Measurements from ENCODE around the gene TENM4.

Gene TENM4

DNA sequence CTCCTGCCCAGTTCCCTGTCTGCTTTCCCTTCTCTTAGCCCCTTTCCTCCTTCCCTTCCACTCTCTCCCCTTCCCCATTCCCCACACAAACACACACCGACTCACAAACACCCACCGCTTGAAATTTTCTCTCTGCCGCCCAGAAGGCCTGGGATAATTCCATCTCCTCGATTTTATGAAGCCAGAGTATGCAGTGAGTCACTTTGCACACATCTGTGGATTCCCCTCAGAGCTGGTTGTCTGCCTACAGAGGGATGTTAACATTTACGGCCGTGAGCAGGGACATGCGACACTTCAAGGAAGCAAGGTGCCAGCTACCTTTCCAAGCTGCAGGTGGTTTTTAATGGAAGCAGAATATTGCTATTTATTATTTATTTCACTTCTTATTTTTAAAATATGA, 332.0 kb downstream of the TENM4 start:
- no peak for DNase-seq

DNA sequence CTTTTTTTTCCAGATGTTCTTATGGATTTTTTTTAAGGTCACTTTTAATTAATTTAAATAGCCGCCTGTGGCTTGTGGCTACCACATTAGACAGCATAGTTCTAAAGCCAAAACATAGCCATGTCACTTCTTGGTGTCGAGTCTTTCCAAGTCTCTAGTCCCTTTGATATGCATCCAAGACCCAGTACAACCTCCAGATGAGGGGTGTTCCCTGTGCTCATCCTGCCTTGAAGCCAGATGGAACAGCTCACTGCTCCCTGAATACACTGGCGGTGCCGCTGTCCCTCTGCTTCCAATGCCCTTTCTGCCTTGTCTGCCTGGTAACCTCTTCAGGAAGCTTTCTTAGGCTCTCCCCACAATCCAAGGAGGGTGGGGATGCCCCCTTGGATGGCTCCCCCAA, 338.0 kb downstream of the TENM4 start:
- DNase-seq: no peak

DNA sequence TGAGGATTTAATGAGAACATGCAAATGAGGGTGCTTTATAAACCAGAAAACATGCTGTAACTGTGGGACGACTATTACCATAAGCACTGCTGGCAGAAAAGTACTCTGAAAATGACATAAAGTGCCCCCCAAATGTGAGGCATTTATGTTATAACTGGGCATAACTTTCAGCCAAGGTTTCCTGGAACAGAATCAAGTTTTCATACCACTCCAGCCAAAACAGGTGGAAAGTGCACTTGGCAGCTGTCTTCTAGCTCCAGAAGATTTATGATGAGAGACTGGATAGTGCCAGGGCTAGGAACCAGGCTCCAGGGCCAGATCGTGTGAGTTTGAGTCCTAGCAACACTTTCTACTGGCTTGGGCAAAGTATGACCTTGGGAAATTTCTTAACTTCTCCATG, 339.2 kb downstream of the TENM4 start:
- no peak for DNase-seq

DNA sequence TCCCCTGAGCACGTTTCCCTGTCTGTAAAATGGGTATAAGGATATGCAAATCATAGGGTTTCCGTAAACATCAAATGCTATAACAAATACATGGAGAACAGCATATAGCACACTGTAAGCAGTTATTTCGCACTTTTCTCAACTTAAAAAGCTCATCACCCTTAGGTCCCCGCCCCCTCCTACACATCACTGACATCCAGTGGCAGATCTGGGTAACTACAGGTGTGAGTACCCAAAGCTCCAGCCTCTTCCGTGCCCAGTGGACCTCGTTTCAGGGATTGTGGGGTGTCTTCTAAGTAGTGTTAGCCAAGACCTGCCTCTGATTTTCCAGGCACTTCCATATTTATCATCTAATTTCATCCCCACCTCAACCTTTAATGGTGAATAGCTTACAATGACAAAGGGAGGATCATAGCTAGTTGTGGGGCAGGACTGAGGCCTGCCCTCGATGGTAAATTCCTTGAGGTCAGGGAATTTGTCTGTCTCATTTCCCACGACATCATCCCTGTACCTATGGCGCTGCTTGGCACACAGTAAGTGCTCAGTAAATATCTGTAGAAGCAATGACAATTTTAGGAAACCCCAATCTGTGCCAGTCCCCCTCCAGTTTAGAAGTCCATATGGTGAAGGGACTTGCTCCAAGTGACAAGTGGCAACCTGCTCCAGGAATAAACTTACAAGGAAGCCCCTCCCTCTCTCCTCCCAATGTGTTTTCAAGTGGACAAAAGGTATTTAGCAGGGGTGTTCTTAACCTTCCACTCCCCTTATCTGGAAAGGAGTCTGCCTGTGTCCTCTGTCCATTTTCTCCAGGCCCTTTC, 340.5 kb downstream of the TENM4 start:
- no peak for DNase-seq

DNA sequence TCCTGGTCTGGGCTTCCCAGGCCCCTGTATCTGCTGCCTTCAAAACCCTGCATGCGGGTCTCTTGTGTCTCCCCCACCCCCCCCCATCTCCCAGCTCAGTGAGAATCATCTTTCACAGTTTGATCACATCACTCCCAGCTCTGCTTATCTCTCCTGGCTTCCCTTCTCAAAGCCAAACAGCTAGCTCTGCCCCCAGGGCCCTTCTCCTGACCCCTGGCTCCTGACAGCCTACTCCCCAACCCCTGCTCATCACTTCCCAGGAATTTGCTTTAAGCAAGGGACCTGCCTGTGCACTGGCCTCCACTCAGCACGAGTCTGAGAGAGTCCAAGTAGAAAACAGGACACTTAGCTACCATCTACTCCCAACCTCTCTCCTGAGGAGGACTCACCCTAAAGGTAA, 342.7 kb downstream of the TENM4 start:
- DNase-seq: no peak

DNA sequence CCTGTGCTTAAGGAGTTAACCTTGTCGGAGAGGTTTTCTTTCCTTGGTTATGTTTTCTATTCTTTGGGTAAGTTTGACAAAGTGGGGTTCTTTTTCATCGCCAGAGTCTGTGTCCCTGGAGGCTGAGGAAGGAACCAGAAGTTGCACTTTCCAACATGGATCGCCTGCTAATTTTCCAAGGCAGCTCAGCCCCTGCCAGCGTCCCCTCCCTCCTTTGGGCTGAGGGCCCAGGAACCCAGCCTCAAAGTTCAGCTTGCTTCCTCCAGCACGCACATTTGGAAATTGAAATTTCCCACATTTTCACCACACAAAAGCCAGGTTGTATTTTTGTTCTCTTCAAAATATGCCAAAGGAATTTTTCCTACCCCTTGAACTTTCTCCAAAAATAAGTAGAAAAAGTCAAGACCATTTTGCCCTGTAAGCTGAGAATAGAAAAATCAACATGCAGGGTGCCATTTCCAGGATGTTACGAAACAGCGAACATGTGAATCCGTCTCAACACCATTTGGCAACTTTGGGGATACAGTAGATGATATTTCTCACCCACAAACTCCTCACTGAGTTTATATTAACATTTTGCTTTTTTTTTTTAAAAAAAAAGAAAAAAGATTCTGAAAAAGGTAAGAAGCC, 343.5 kb downstream of the TENM4 start:
- no peak for DNase-seq

DNA sequence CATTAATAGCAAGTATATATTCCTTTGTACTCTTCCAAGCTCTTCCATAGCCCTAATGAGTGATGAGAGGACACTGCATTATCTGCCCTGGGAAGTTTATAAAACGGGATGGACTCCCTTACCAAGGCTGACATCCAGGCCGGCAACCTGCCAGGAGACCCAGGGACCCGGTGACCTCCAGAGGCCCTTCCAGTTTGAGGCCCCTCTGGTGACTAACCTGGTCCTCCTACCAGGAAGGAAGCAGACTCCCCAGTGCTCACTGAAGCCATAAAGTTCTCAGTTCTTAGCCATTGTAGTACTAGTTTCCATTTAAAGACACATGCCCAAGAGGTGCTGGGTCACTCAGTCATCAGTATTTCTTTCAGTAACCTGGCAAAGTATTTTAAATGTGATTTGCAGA, 345.4 kb downstream of the TENM4 start:
- DNase-seq: no peak

DNA sequence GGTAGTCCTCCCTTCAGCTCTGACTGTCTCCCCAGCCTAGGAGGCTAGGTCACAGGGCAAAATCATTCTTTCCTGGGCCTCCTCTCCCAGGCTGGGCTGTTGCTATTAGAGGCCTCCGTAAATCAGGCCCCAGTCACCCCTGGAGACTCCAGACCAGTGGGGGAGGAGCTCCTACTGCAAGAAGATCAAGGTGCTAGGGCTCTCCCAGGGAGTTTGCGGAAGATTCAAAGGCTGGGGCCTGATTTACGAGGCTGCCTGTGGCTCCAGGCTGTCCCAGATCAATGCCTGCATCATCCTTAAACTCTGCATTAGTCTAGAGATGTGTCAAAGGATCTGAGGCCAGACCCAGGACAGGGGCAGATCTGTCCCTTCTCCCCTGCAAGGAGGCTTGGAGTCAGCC, 346.2 kb downstream of the TENM4 start:
- no peak for DNase-seq

DNA sequence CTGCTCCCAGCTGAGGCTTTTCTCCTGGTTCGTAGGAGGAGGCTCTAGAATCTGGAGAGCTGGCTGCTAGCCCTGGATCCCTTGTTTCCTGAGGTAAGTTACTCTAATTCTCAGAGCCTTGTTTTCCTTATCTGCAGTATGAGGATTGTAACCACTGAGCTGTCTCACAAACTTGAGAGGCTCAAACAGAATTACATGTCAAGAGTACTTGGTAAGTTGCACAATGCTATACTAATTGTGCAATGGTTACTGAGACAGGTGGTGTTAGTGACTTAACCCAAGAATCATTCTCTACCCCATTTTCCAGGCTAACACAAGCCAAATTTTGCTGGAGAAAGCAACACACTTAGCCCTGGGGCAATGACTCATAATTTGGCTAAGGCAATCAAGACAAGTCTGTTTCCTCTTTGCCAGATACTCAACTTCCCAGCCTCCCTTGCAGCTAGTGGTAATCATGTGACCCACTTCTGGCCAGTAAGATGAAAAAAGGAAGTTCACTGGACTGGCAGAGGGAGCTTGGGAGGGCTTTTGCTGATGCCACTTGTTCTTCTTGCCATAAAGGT, 348.0 kb downstream of the TENM4 start:
- DNase-seq: no peak

DNA sequence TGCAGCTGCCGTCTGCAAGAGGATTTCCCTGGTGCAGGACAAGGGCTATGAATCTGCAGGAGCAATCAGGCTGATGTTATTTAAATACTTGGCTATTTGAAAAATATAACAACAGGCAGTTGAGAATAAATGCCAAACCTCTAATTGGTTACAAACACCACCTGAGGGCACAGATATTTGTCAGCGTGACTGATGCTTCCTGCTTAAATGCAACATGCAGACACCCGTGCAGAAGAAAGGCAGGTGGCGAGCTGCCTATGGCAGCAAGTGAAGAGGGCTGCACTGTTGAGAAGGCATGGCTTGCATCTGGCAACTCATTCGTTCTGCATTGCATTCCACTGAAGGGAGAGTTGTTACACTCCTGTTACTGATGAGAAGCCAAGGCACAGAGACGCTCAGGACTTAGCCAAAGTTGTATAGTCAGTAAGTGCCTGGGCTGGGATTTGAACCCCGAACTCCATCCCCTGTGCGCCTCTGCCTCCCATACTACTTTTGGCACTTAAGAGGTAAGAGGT, 350.6 kb downstream of the TENM4 start:
- no peak for DNase-seq

DNA sequence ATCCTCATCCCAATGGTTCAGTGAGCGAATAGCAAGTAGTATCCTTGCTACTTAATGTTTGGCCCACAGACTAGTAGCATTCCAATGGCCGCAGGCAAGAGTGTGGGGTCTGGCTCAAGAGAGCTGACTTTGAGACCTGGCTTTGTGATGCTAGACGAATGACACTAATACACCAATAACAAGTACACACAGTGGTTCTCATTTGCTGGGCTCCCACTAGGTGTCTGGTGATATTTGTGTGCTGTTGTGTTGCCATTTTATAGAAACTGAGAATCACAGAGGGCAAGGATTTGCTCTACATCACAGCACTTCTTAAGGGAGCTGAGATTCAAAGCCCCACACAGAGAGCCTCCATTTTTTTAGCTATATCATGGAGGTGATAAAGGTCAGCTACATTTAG, 351.2 kb downstream of the TENM4 start:
- DNase-seq: no peak

DNA sequence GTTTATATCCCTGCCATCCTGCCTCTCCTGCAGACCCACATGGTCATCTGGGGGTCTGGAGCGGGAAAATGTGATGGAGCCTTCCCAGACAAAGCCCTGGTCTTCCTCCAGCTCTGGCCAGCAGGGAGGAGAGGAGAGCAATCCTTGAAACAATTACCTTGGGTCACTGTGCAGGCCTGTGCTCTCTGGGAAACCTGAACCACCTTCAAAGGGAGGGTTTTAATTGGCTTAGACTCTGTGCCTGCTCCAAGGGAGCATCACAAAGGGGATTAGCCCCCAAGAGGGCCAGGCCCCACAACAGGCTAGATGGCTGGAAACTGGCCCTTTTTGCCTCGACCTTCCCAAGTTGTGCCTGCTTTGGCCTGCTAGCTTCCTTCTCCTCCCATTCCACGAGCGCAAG, 351.9 kb downstream of the TENM4 start:
- DNase-seq: no peak

DNA sequence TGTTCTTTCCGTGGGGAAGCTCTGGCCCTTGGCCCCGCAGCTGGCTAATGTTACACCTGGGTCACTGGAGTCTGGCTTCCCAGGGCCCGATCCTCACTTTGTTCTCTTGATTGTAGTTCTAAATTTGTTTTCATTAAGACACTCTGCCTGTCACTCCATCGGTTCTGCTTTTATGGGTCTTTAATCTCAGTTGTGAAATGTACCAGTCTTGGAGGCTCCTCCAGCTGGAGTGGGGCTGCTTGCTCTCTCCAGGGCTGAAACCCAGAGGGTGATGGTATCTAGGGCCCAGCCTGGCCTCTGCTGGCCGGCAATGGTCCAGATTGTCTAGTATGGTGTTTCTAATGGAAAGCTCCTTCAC, 352.9 kb downstream of the TENM4 start:
- no peak for DNase-seq

DNA sequence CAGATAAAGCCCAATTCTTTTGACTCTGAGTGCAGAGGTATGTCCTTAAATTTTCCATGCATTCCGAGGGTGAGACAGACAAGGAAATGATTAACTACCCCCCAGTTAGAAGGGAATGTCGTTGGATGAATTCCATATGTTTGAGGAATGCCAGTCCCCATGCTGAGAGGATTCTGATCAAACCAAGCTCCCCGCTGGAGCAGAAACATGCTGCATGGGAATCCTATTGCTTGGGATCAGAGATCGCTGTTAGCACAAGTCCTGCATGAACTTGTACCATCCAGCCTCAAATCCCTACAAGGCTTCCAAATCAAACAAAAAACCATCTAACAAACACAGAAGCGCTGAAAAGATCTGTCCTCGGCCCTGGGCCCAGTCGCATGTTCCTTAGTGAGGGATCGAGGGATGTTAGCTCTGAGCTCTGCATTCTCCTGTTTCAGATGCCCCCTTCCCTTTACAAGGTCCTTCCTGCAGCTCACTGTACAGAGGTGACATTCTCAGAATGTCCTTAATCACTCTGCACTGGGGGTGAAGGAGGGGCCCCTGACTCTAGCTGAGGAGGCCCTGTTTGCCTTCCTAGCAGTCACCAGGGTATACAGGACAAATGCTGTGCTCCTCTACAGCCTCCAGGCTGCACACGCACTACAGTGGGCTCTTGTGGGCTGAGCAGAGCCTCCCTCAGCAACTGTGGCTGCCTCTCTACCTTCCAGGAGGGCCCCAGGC, 353.4 kb downstream of the TENM4 start:
- DNase-seq: no peak

DNA sequence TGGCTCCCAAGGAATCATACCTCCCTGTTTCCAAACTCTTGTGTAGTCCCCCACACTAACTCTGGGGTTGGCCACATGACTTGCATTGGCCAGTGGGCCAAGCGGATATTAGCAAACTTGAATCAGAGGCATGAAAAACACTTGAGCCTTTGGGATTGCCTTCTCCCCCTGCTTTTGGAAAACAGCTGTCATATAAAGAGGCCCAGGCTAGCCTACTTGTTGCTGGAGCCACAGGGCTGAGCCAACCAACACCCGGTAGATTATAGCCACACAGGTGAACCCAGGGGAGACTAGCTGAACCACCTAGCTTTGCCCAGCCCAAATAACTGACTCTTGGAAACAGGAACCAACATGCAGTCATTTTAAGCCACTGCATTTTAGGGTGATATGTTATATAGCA, 354.8 kb downstream of the TENM4 start:
- DNase-seq: no peak

DNA sequence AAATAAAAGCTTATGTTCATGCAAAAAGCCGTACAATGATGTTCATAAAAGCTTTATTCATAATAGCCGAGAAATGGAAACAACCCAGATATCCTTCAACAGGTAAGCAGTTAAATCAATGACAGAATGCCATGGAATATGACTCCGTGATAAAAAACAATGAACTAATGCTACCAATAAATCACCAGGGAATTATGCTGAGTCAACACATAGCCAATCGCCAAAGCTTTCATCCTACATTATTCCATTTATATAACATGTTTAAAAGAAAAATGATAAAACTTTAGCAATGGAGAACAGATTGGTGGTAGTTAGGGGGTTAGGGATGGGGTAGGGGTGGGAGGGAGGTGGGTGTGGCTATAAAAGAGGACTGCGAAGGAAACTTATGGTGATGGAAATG, 356.4 kb downstream of the TENM4 start:
- no peak for DNase-seq

DNA sequence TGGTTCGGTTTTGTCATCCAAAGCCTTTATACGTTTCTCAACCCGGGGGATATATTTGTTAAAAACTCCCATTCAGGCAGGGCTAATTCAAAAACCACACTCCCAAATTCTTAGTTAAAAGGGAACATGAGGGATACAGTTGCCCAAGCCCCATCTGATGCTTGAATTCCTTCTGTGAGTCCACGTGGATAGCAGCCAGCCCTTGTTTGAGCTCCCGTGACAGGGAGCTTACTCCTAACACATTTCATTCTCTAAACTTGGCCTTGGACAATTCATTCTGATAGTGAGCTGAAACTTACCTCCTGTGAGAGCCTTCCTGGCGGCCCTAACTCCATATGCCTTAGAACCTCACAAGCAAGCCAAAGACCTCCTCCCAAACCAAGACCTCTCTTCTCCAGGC, 357.5 kb downstream of the TENM4 start:
- no peak for DNase-seq

DNA sequence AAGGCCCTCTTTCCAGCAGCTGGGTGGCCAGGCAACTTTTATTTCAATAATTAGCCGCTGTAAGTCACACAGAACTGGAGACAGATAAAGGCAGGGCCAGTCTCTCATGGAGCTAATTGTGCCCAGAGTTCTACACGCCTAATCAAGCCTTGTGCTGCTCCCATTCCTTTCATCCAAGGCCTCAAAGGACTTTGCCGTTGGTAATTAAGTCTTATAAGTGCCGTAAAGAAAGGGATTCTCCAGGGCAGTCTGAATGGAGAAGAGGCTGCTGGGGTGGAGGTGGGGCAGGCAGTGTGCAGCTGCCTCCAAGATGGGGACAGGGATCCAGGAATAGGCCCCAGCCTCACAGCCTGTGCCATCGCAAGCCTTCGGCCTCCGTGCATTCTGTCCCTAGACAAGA, 357.9 kb downstream of the TENM4 start:
- no peak for DNase-seq

DNA sequence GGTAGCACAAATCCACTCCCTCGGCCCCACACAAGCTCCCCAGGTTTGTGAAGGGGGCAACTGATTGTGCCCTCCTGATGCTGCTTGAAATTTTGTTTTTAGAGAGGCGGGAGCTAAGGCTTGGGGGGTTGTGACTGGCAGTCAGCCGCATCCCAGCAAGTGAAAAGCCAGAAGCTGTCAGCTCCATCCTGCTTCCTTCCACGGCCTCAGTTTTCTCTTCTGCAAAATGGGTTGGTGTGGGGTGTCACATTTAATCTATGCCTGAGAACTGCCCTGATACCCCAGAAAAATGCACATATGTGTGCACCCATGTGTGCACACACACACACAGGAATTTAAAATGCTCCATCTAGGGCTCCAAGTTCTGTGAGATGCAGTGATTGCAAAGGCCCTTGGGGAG, 358.6 kb downstream of the TENM4 start:
- DNase-seq: no peak

DNA sequence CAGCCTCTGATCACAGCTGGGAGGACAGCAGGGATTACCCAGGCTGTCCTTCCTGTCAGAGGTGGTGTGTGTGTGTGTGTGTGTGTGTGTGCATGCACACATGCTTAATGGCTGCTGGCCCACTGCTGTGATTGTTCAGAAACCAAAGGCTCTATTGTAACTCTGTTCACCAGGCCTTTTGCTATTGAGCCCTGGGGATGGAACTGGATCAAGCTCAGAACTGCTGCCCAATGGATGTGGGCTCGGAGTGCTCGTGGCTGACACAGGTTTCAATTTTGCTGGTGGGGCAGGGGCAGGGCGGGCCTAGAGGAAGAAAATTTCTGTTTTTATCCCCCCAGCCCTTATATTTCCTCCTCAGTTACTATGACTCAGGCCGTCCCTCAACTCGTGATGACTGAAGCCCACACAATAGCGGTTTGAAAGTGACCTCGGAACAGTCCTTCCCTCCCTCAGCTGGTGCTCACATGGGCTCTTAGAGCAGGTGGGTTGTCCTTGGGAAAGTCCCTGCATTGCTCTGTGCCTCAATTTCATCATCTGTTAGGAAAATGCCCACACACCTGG, 359.3 kb downstream of the TENM4 start:
- DNase-seq: no peak

DNA sequence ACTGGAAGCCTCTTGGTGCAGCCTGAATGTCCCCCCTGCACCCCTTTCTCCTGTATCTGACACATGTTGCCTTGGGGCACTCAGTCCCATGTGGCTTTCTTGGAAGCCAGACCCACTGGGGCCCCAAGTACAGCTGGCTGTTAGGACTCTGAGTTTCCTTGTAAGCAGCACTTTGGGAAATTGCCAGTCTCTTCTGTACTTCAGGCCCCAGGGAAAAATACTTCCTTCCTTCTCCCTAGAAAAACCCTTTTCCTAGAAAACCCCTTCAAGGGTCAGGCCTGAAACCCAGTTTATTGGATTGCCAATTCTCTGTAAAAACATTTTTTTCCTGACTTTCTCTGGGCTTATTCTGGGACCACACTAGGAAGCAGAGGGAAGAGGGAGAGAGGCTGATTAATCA, 360.3 kb downstream of the TENM4 start:
- DNase-seq: no peak

DNA sequence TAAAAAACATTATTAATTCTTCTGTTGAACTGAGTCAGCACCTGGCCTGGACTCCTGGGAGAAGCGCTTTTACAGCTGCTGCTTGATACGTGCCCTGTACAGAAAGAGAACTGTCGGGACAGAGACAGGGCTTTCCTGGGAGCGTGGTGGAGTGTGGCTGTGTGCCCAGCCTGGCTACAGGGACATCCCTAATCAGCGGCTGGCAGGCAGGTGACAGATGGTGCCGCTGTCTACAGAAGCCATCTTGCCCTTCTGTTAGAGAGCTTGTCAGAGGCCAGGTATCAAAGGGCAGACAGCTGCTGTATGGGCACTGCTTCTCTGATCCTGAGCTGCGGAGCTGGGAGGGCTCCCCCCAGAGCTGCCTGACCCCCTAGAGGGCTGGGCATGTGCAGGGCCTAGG, 361.8 kb downstream of the TENM4 start:
- DNase-seq: no peak

DNA sequence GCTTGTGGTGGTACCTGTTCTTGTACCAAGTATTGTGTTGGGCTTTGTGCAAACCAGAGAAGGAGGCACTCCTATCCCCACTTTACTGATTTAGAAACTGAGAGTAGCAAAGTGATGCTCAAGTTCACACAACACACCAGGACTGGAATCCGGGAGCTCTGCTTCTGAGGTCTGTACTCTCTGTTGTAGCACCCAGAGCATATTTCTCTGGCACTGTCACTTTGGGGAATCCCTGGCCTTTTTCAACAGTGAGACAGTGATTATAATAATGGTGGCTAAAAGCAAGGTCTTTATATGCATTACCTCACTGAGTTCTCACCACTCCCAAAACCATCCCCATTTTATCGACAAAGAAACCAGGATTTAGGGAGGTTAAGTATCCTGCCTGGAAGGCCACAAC, 362.4 kb downstream of the TENM4 start:
- DNase-seq: no peak

Data from activated naive CD4-positive, alpha-beta T cell treated with anti-CD3 and anti-CD28 coated beads, Interleukin-2, amount 50 U/mL, for 16 hours (primary cell).